DMS53 treated with DMSO at 0.1 percent for 48 hours (cell line): ENCODE measurements around the gene LIN28B.
"Not testable (repeated sequence)": the region's sequence is repeated elsewhere in the genome, so short reads cannot be mapped to it uniquely, and the experiment has no call there.

ENCODE experiments used
- DNase-seq: peaks from one replicate; lab custom pipeline; 2025; ENCODE audit not compliant: unreplicated experiment; lab: John Stamatoyannopoulos, UW

Gene LIN28B, protein sequence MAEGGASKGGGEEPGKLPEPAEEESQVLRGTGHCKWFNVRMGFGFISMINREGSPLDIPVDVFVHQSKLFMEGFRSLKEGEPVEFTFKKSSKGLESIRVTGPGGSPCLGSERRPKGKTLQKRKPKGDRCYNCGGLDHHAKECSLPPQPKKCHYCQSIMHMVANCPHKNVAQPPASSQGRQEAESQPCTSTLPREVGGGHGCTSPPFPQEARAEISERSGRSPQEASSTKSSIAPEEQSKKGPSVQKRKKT

DNA sequence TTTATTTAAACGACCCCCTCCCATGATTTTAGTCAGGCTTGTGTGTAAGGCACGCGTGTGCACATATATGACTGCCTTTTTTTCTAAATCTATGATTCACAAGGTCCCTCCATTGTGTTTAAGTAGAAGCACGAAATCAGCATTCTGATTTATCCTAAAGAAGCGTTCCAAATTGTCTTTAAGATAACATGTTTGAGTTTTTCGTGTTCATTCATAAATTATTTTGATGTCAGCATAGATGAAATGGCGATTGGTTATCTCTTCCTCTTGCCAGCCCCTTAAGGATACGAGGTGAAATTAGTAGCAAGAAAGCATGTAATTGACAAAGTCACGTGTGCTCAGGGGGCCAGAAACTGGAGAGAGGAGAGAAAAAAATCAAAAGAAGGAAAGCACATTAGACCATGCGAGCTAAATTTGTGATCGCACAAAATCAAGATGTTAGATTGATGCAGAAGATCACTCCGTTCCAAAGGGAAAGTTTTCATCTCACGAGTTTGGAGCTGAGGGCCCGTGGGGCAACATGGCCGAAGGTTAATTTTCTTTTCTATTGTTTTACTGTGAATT, at the start of gene LIN28B:
LIN28B (plus strand) TSS at position 377 of the 564 bp plus-strand sequence; CDS start at position 521, 144 bp downstream.
- DNase-seq = no peak

DNA sequence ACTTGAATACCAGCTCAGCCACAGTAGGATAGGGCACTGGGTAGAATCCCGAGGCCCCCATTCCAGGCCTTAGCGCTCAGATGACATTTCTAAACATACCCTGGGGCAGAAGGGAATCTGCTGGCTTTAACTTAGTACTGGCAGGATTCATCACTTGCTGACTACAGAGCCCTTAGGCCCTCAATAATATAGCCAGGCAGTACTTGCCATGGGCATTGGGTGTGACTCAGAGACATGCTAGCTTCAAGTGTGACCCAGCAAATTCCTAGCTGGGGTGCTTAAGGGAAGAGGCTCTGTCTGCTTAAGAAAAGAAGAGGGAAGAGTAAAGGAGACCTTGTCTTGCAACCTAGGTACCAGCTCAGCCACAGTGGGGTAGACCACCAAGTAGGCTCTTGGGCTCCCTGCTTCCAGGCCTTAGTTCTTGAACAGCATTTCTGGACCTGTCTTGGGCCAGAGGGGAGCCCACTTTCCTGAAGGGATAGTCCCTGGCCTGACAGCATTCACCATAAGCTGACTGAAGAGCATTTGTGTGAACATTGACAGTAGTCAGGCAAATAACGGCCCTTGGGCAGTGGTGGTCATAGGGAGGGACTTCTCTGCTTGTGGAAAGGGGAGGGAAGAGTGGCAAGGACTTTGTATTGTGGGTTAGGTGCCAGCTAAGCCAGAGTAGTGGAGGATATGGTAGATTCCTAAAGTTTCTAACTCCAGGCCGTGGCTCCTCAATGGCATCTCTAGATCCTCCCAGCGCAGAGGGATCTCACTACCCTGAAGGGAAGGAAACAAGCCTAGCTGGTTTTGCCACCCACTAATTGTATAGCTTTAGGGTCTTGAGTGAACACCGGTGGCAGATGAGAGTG, 48.6 kb upstream of the LIN28B start:
- no peak for DNase-seq

DNA sequence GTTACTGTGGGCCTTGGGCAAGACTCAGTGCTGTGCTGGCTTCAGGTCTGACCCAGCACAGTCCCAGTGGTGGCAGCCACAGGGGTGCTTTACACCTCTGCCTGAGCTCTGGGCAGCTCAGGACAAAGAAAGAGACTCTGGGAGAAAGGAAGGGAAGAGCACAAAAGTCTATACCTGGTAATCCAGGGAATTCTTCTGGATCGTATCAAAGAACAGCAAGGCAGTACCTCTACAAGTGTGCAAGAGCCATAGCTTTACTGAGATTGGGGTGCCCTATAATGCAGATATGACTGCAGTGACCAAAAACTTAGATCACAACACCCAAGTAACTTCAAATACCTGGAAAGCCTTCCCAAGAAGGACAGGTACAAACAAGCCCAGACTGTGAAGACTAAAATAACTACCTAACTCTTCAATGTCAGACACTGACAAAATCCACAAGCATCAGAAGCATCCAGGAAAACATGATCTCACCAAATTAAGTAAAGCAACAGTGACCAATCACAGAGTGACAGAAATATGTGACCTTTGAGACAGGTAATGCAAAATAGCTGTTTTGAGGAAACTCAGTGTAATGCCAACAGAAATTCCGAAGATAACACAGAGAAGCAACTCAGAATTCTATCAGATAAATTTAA, 47.9 kb upstream of the LIN28B start:
- DNase-seq = no peak

DNA sequence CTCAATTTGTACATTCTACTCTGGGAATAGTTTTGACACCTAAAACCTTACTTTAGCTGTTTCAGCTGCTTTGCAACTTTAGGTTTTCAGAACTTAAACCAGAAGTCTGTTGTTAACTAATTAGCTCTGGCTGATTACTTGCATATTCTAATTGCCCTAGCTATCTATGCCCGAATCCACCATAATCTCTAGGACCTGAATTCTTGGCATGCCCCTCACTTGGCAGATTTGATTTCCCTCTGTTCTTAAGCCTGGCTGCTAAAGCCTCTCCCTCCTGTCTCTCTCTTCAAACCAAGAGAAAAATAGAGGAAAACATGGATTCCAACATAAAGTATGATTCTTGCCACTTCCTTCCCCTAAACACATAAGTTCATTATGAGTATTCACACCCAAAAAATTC, 35.0 kb upstream of the LIN28B start:
- no peak for DNase-seq

DNA sequence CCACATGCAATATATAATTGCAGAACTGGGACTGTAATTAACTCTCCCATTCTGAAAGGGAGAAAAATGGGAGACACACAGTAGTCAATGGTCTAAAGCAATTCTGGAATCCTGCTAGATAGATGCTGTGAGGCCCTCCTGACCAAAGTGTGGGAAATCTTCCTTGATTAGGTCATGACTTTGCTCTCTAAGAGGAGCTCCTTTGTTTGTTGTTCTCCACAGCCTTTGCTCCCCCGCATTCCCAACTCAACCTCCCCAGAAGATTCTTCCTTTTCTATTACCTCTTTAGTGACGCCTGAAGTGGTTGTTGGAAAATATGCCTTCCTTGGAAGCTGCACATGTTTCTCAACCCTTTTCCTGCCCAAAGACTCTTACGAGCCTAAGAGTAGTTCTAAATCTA, 28.8 kb upstream of the LIN28B start:
- no peak for DNase-seq

DNA sequence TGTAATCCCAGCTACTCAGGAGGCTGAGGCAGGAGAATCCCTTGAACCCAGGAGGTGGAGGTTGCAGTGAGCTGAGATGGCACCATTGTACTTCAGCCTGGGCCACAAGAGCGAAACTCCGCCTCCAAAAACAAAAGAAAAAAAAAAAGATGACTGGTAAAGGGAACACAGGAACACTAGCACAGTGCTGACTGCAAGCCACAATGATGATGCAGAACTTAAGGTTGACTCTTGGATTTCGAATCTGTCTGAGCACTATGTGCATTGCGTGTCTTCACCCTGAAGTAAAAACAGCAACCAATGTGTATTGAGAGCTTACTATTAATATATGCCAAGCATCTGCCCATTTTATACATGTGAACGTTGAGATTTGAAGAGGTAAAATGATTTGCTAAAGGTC, 27.6 kb upstream of the LIN28B start:
- DNase-seq = no peak

DNA sequence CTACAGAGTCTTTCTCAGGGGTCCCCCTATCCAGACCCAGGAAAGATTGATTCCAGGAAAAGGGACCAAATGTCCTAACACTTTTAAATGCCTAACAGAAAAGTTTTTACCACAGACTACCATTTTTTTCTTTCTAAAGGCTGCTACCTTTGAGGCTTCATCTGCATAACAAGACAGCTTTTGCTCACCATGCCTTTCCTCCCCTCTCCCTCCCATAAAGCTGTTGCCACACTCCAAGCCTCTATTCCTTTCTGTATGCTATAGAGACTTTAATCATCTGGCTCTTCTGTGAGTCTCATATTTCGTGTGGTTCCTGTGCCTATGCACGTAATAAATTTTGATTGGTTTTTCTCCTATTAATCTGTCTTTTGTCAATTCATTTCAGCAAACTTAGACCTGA, 26.0 kb upstream of the LIN28B start:
- DNase-seq = no peak

DNA sequence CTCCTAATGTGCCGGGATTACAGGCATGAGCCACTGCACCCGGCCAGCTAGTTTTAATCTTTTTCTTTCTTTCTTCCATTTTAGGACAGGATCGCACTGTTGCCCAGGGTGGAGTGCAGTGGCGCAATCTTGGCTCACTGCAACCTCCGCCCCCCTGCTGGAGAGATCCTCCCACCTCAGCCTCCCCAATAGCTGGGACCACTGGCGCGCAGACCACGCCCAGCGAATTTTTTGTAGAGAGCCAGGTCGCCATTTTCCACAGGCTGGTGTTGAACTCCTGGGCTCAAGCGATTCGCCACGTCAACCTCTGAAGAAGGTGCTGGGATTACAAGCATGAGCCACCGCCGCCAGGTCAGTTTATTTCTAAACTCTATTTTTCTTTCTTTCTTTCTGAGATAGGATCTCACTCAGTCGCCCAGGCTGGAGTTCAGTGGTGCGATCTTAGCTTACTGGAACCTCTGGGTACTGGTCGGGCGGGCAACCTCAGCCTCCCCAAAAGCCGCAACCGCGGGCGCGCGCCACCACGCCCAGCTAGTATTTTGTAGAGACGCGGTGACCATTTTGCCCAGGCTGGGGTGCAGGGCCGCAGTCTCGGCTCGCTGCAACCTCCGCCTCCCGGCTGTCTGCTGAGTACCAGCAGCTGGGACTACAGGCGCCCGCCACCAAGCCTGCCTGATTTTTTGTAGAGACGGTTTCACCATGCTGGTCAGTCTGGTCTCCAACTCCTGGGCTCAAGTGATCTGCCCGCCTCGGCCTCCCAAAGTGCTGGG, 20.0 kb upstream of the LIN28B start:
- no peak for DNase-seq

DNA sequence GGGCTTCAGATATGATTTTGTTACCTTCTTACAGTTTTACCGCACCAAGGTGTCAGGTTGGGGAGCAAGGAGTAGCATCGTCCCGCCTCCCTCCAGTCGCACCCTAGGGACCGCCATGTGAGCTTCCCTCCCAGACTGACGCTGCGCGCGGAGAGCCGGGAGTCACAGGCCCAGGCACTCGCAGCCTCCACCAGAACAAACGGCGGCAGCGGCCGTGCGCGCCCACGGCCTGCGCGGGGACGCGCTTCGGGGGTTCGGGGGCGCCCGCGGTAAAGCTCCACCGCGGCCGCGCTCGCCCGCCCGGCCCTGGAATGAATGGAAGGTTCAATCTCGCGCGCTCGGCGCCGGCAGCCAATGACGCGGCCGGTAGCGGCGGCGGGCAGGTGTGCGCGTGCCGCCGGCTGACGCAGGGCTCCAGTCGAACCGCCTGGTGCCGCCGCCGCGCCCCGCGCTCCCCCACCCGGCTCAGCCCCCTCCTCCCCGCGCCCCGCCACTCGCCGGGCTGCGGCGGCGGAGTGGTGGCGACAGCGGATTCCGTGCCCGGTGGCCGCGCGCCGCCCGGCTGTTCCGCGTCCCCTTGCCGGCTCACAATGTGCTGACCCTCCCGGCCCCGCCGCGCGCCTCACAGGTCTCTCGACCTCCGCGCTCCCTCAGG, 16.5 kb upstream of the LIN28B start:
- no peak for DNase-seq

DNA sequence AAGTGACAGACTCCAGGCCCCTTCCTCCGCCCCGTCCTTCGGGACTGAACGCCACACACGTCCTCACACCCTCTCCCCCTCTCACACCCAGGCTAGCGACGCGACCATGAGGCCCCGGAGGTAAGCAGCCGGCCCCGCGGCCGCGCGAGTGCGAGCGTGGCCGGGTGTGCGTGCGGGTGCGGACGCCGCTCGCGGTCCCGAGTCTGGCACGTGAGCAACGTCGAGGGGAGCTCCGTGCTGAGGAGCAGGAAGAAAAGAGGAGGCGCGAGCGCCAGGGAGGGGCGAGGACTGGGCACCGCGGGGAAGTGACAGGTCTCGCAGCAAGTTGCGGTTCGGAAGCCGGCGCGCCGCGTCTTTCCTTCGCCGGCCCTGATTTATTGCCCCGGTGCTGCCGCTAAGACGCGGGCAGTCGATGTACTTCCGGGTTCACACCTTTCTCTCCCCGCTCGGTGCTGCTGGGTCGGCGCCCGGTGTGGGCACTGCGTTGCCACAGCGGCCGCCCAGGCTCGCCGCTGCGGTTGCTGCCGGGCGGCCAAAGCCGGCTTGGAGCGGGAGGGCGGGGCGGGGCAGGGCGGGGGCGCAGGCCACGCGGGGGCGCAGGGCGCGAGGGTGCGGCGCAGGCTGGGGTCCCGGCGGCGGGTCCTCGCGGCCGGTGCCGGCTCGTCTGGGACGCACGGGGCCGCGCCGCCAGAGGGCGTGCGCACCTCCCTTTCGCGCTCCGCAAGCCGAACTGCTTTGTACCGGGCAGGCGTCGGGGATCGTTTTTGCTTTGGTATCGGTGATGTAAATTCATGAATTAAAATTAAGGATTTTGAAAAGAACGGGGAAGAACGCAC, 15.8 kb upstream of the LIN28B start:
- DNase-seq = peak; percentile 9

DNA sequence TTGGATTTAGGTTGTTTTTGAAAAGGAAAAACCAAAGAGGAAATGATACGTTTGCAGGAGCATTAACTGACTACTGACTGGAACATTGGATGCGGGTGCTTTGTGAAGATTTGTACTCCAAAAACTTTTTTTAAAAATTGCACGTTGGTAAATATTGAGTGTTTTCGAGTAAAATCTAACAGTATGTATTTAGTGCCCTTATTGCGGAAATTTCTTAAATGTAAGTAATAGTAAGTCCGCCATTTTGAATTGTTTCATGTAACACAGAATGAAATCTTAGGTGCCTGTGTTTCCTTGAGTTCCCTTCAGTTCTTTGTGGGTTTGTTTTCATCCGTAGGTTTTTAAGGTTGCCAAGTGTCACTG, 15.2 kb upstream of the LIN28B start:
- peak; percentile 12 for DNase-seq

DNA sequence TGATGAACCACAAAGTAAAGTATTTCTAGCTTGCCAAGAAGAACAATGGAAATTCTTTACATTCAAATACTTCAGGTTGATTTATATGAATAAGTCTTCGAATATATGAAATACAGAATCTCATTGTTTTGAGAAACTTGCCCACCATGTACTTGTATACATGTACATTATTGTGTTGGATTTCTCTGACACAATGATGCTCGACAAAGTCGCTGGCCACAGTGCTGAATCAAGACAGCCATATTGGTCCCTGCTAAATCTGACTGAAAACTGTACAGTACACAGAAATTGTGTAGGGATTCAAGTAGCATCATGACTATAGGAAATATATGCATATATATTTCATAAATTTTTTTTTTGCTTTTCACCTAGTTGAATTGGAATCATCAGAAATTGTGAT, 13.1 kb upstream of the LIN28B start:
- no peak for DNase-seq

DNA sequence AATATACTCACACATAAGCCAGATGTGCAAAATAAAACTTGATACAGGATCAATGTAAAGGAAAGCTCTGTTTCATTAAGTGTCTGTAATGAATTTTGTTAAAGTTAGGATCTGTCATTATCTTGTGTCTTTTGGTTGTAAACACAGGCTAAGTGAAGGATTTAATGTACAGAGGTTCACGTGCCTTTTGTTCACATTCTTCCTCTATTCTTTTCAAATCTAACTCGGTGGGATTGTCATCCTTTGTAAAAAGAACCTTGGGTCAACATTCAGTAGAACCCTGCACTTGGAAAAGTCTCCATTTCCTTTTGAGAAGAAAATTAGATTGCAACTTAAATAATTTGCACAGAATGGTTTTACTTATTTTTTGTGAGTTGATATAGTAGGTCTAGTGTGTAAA, 7.7 kb upstream of the LIN28B start:
- DNase-seq = no peak

DNA sequence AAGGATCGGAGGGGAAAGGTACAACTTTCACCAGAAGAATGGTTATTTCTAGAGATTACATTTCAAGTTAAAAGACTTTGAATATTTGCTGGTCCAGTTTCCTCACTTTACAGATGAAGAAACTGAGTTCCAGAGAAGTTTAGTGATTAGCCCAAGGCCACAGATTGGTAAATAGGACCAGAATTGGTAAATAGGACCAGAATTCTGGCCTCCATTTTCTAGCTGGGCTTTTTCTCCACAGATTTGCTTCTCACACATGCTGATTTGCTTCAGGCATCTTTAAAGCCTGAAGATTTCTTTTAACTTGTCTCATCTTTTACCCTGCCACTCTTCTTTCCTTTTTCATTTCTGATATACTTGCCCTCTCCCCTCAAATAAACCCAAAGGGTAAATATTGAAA, 5.2 kb upstream of the LIN28B start:
- no peak for DNase-seq

DNA sequence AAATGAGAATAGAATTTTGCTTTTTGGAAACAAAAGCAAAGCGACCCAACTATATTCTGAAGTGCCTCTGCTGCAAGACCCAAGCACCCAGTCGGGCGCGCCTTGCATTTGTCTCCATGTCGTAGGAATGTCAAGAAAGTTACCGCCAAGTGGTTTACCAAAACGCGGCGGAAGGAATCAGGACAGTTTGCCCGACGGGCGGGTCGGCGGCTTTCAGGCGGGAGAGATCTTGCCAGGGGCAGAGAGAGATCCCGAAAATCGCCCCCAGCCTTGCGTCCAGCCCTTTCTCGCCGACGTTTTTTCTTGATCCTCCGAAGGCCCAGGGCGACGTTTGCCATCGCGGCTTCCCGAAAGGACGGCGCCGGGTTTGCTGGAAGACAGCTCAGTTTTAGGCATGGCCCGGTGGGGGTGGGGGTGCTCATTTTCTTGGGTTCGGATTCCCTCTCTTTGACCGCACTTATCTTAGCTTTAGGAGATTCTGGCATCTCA, 4.0 kb upstream of the LIN28B start:
- DNase-seq = no peak

DNA sequence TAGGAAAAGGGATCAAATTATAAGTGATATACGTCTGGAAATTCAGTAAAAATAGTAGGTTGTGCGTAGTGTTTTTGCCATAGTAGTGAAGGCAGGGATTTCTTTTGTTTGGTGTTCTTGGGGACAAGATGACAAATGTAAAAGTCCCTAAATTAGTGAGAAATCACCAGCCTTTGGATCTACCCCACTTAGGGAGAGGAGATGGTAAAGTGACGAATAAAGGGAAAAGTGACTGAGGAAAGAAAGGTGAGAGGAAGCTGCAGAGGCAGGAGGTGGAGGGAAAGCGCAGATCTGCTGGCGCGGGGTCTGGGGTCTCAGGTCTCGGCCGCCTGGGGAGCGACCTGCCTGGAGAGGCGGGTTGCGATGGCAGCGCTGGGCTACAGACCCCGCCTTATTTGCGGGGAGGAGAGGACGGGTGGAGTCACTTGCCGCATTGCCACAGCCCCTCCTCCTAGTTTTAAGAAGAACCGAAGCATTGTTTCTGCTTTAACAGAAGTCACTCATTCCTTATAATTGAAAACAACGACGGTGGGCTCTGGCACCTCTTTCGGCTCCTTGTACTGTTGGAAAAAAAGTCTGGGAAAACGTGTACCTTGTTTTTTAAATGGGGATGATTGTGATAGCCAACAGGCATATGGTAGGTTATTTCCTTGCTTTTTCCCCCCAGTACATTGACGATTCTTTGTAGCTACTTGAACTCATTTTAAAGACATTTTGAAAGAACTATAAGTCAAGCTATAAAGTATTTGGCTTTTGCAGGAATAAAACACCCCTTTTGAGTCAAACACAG, 3.3 kb upstream of the LIN28B start:
- not testable (repeated sequence) for DNase-seq

DNA sequence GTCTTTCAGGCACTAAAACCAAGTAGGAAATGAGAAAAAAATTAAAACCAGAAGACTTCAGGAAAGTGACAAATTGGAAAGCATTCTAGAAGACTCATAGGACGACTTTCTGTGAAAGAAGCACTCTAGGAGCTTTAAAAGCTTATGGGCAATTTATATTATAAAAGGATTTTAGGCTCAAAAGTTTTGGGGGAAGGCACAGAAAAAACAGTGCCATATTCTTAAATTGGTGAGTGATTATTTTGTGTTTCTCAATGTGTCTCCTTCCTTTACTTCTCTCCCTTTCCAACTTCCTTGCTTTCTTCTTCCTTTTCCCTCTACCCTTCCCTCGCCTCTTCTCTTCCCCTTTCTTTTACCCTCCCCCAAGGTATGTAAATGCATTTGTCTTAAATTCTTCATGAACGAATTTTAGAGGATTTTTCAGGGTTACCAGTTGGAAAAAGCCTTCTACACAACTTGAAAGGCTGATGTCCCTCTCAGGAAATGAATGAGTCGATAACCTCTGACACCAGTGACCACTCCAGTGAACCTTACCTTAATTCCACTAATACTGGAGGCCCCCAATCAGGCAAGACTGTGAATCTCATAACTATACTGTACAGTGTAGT, 2.6 kb upstream of the LIN28B start:
- no peak for DNase-seq

DNA sequence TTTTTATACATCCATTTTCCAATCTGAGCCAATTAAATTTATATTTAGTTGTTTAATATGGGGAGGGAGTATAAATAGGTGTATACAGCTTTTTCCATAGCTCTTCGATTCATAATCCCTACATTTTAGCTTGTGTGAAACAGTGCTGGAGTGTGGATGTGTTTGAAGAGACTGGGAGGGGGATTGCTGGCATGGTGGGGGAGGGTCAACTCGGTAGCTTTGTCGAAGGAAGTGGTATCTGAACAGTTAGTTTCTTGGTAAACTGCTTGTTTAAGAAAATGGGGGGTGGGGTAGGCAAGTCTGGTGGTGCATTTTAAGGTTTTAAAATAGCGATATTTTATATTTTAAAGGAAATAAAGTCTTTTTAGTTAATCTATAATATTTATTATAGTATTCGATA, 1.4 kb upstream of the LIN28B start:
- no peak for DNase-seq
